ENCODE results near the gene BRSK1.

The BRSK1 gene

GRCh38 chr19:55247621-55248099 lies 36.1 kb upstream of the BRSK1 start:
- no peak for DNase-seq (ENCODE audit: low read depth)

GRCh38 chr19:55248166-55248675 lies 35.6 kb upstream of the BRSK1 start:
- Histone ChIP-seq H3K9me3 (ENCODE audit: control insufficient read depth, low read length) (no peaks in the 10 kb centered on the region), H3K36me3 (ENCODE audit: control insufficient read depth, insufficient read depth, low read length, severe bottlenecking) (peaks cover 35% of the 10 kb centered on the region), H3K4me3 (ENCODE audit: low read length) (no peak overlapping the region)

More at GRCh38 chr19:55247621-55248099, 36.1 kb upstream of the BRSK1 start:
- H3K9me3 ChIP-seq (ENCODE audit: control insufficient read depth, low read length) = no peaks in the 10 kb centered on the region
- H3K27me3 ChIP-seq (replicated peaks; ENCODE audit: control insufficient read depth, insufficient read depth, low read length) = no peaks in the 10 kb centered on the region
- peaks cover under 1% of the 10 kb centered on the region for H3K4me1 ChIP-seq (ENCODE audit: control insufficient read depth, insufficient read depth, low read length)
- no peak overlapping the region for H3K4me3 ChIP-seq (ENCODE audit: low read length)
- H3K9ac ChIP-seq (ENCODE audit: low read length) = no peak overlapping the region
- peaks cover 37% of the 10 kb centered on the region for H3K36me3 ChIP-seq (ENCODE audit: control insufficient read depth, insufficient read depth, low read length, severe bottlenecking)

GRCh38 chr19:55248704-55249103 lies 35.1 kb upstream of the BRSK1 start:
- DNase-seq (ENCODE audit: low read depth) = no peak
- Histone ChIP-seq H3K9me3 (ENCODE audit: control insufficient read depth, low read length) (no peaks in the 10 kb centered on the region), H3K27me3 (replicated peaks; ENCODE audit: control insufficient read depth, insufficient read depth, low read length) (no peaks in the 10 kb centered on the region)

More at GRCh38 chr19:55248166-55248675, 35.6 kb upstream of the BRSK1 start:
- no peak overlapping the region for H3K9ac ChIP-seq (ENCODE audit: low read length)
- peaks cover 6% of the 10 kb centered on the region for H3K4me1 ChIP-seq (ENCODE audit: control insufficient read depth, insufficient read depth, low read length)
- H3K27me3 ChIP-seq (replicated peaks; ENCODE audit: control insufficient read depth, insufficient read depth, low read length) = no peaks in the 10 kb centered on the region
- no peak for DNase-seq (ENCODE audit: low read depth)

GRCh38 chr19:55249841-55250240 lies 34.0 kb upstream of the BRSK1 start:
- H3K4me3 ChIP-seq (ENCODE audit: low read length) = no peak overlapping the region

More at GRCh38 chr19:55248704-55249103, 35.1 kb upstream of the BRSK1 start:
- H3K4me3 ChIP-seq (ENCODE audit: low read length) = no peak overlapping the region
- peaks cover 8% of the 10 kb centered on the region for H3K4me1 ChIP-seq (ENCODE audit: control insufficient read depth, insufficient read depth, low read length)
- H3K36me3 ChIP-seq (ENCODE audit: control insufficient read depth, insufficient read depth, low read length, severe bottlenecking) = peaks cover 30% of the 10 kb centered on the region
- H3K9ac ChIP-seq (ENCODE audit: low read length) = no peak overlapping the region

GRCh38 chr19:55250262-55251036 lies 33.3 kb upstream of the BRSK1 start:
- Histone ChIP-seq H3K4me3 (ENCODE audit: low read length) (no peak overlapping the region), H3K36me3 (ENCODE audit: control insufficient read depth, insufficient read depth, low read length, severe bottlenecking) (peaks cover 12% of the 10 kb centered on the region), H3K27me3 (replicated peaks; ENCODE audit: control insufficient read depth, insufficient read depth, low read length) (no peaks in the 10 kb centered on the region), H3K4me1 (ENCODE audit: control insufficient read depth, insufficient read depth, low read length) (peaks cover 22% of the 10 kb centered on the region), H3K9me3 (ENCODE audit: control insufficient read depth, low read length) (no peaks in the 10 kb centered on the region), H3K9ac (ENCODE audit: low read length) (no peak overlapping the region)
- no peak for DNase-seq (ENCODE audit: low read depth)

More at GRCh38 chr19:55249841-55250240, 34.0 kb upstream of the BRSK1 start:
- H3K36me3 ChIP-seq (ENCODE audit: control insufficient read depth, insufficient read depth, low read length, severe bottlenecking) = peaks cover 19% of the 10 kb centered on the region
- H3K4me1 ChIP-seq (ENCODE audit: control insufficient read depth, insufficient read depth, low read length) = peaks cover 16% of the 10 kb centered on the region
- no peaks in the 10 kb centered on the region for H3K9me3 ChIP-seq (ENCODE audit: control insufficient read depth, low read length)
- DNase-seq (ENCODE audit: low read depth) = no peak
- H3K9ac ChIP-seq (ENCODE audit: low read length) = no peak overlapping the region
- H3K27me3 ChIP-seq (replicated peaks; ENCODE audit: control insufficient read depth, insufficient read depth, low read length) = no peaks in the 10 kb centered on the region

- Histone ChIP-seq H3K4me1 (ENCODE audit: control insufficient read depth, insufficient read depth, low read length) (peaks cover 32% of the 10 kb centered on the region), H3K9ac (ENCODE audit: low read length) (no peak overlapping the region), H3K9me3 (ENCODE audit: control insufficient read depth, low read length) (no peaks in the 10 kb centered on the region), H3K36me3 (ENCODE audit: control insufficient read depth, insufficient read depth, low read length, severe bottlenecking) (peaks cover 3% of the 10 kb centered on the region), H3K4me3 (ENCODE audit: low read length) (no peak overlapping the region), H3K27me3 (replicated peaks; ENCODE audit: control insufficient read depth, insufficient read depth, low read length) (no peaks in the 10 kb centered on the region)
- no peak for DNase-seq (ENCODE audit: low read depth)
Measured at GRCh38 chr19:55251341-55252081, 32.3 kb upstream of the BRSK1 start.

GRCh38 chr19:55252760-55253663 lies 30.8 kb upstream of the BRSK1 start:
- Histone ChIP-seq H3K9ac (ENCODE audit: low read length) (no peak overlapping the region), H3K9me3 (ENCODE audit: control insufficient read depth, low read length) (no peaks in the 10 kb centered on the region), H3K4me1 (ENCODE audit: control insufficient read depth, insufficient read depth, low read length) (peaks cover 45% of the 10 kb centered on the region), H3K4me3 (ENCODE audit: low read length) (no peak overlapping the region), H3K27me3 (replicated peaks; ENCODE audit: control insufficient read depth, insufficient read depth, low read length) (no peaks in the 10 kb centered on the region), H3K36me3 (ENCODE audit: control insufficient read depth, insufficient read depth, low read length, severe bottlenecking) (no peaks in the 10 kb centered on the region)
- no peak for DNase-seq (ENCODE audit: low read depth)

GRCh38 chr19:55253842-55254624 lies 29.8 kb upstream of the BRSK1 start:
- Histone ChIP-seq H3K4me1 (ENCODE audit: control insufficient read depth, insufficient read depth, low read length) (peaks cover 45% of the 10 kb centered on the region), H3K9me3 (ENCODE audit: control insufficient read depth, low read length) (no peaks in the 10 kb centered on the region), H3K4me3 (ENCODE audit: low read length) (peak overlapping the region; percentile 16), H3K27me3 (replicated peaks; ENCODE audit: control insufficient read depth, insufficient read depth, low read length) (no peaks in the 10 kb centered on the region), H3K36me3 (ENCODE audit: control insufficient read depth, insufficient read depth, low read length, severe bottlenecking) (no peaks in the 10 kb centered on the region), H3K9ac (ENCODE audit: low read length) (no peak overlapping the region)
- no peak for DNase-seq (ENCODE audit: low read depth)

- Histone ChIP-seq H3K9me3 (ENCODE audit: control insufficient read depth, low read length) (no peaks in the 10 kb centered on the region), H3K4me3 (ENCODE audit: low read length) (peak overlapping the region; percentile 16), H3K4me1 (ENCODE audit: control insufficient read depth, insufficient read depth, low read length) (peaks cover 47% of the 10 kb centered on the region), H3K36me3 (ENCODE audit: control insufficient read depth, insufficient read depth, low read length, severe bottlenecking) (no peaks in the 10 kb centered on the region), H3K9ac (ENCODE audit: low read length) (no peak overlapping the region), H3K27me3 (replicated peaks; ENCODE audit: control insufficient read depth, insufficient read depth, low read length) (no peaks in the 10 kb centered on the region)
- DNase-seq (ENCODE audit: low read depth) = no peak
Measured at GRCh38 chr19:55254625-55254977, 29.2 kb upstream of the BRSK1 start.

All from adipocyte (in vitro differentiated cells).